GM12874 (cell line): ENCODE results near the gene KCNQ2.

Source experiments
- TF ChIP-seq, protein P1 (sequence below): IDR thresholded peaks from 2 replicates; pipeline ENCODE4 v1.5.1; 2011; ENCODE audit warnings: low read depth, mild to moderate bottlenecking, control low read depth, low read length, moderate library complexity; ENCODE audit not compliant: insufficient read depth

The KCNQ2 gene

GRCh38 chr20:63500151-63500901 lies 27.9 kb upstream of the KCNQ2 start:
- TF ChIP-seq, protein P1, sequence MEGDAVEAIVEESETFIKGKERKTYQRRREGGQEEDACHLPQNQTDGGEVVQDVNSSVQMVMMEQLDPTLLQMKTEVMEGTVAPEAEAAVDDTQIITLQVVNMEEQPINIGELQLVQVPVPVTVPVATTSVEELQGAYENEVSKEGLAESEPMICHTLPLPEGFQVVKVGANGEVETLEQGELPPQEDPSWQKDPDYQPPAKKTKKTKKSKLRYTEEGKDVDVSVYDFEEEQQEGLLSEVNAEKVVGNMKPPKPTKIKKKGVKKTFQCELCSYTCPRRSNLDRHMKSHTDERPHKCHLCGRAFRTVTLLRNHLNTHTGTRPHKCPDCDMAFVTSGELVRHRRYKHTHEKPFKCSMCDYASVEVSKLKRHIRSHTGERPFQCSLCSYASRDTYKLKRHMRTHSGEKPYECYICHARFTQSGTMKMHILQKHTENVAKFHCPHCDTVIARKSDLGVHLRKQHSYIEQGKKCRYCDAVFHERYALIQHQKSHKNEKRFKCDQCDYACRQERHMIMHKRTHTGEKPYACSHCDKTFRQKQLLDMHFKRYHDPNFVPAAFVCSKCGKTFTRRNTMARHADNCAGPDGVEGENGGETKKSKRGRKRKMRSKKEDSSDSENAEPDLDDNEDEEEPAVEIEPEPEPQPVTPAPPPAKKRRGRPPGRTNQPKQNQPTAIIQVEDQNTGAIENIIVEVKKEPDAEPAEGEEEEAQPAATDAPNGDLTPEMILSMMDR: no peak

DNA sequence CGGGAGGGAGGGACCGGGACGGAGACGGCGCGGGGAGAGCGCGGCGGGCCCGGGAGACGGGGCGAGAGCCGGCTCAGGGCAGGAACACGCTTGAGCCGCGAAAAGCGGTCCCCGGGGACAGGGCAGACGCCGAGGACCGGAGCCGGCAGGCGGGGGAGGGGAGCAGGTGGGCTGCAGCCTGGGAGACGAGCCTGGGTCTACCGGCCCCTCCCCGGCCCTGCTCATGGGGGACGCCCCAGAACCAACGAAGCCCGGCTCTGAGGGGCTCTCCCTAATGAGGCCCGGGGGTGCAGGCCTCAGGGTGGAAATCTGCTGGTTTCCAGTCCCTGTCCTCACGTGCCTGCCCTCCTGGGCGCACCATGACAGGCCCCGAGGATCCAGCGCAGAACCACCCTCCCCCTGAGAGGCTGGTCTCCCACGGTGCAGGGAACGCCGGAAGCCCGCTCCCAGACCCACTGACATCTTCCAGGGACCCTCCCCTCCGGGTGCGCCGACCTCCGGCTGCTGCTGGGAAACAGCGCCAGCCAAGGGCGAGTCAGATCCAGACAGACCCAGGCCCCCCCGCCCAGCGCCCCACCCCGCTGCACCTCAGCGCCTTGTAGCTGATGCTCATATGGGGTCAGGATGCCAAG lies 27.0 kb upstream of the KCNQ2 start:
- TF ChIP-seq, protein P1: no peak

- TF ChIP-seq, protein P1: no peak
These were observed 26.5 kb upstream of the KCNQ2 start, which contains the start of gene EEF1A2 for GRCh38 chr20:63498960-63499337. Gene EEF1A2, minus strand, starts transcription at chr20:63499083. Its CDS starts 1,320 bp downstream, at chr20:63497763.

DNA sequence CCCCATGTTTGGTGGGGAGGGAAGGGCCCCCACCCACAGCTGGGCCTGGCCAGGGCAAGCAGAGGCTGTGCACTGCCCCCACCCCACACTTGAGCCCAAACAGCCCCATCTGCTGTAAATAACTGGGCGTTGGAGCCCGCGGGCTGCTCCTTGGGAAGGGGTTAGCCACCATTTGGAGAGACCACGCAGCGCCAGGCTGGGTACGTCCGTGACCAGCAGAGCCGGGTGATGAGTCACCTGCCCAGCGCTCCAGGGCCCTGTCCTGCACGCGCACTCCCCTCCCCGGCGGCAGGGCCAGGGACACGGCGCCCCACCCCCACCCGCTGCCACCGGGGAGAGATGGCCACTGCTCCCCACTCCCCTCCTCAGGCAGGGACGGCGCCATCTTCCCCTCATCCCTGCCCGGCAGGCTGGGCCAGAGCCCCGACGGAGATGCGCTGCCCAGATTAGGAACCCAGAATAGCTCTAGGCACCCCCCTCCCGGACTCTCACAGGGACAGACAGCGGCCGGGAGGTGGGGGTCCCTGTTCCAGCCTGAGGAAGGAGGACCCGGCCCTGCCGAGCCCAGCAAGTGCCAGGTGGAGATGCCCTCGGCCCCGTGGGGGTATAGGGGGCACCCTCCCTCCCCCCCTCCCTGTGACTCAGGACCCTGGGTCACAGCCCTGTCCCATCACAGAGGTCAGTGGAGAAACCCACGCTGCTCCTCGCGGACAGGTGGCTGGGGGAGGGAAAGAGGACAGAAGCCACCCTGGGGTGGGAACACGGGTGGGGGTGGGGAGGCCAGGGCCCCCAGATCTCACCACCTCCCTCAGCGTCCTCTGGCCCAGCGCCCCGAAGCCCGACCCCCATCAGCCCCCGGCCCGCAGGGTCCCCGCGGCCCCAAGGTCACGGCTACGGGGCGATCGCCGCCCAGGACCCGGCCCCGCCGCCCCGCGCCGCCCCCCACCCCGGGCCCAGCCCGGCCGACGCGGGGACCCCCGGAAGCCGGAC lies 25.8 kb upstream of the KCNQ2 start:
- TF ChIP-seq, protein P1: no peak

DNA sequence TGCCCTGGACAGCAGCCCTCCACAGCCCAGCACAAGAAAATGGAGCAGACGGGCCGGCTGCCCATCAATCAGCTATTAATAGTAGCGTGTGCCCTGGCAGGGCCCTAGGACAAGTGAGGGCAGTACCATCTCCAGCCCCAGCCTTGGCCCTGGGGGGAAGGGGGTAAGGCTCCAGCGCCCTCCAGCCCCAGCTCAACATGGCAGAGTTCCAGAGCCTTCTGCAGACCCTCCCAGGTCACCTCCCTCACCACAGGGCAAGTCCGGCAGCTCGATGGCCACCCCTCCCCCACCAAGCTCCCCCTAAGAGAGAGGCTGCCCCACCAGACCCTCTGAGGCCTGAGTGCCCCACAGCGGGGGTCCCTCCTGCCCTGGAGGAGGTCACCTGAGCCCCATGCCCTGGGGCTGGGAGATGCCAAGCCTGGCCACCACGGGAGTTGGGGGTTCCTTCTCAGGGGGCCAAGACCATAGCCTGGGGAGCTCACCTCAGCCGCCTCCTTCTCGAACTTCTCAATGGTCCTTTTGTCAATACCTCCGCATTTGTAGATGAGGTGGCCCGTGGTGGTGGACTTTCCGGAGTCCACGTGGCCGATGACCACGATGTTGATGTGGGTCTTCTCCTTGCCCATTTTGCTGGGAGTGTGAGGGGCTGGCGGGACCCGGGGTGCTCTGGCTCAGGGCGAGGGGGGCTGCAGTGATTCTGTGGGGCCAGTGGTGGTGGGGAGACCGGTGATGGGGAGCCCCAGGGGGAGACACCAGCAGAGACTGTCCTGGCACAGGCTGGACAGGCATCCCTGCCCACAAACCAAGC lies 24.9 kb upstream of the KCNQ2 start:
- TF ChIP-seq, protein P1: no peak

DNA sequence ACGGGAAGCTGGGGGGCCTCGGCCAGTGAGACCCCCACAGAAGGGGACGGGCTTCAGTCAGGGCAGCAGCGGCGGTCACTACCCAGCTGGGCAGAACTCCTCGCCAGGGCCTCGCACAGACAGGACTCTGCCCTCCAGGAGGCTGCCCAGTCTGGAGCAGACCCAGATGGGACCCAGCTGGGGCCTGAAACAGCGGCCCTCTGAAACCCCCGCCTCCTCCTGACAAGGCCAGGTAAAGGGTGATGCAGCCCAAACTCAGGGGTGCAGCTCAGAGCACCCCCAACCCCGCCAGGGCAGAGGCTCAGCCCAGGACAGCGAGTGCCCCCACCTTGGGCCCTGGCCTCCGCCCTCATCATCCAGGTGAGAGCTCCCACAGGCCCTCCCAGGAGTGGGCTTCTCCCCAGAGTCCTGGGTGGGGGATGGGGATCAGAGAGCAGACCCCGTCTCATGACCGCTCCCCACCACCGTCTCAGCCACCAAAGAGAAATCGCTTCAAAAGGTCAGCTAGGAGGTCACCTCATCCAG lies 24.2 kb upstream of the KCNQ2 start:
- TF ChIP-seq, protein P1: no peak
